GM12892 (cell line): Measurements from ENCODE around the gene KRTAP2-4.

ENCODE experiments used
- POLR2AphosphoS5 ChIP-seq: IDR thresholded peaks from 2 replicates; pipeline ENCODE4 v1.6.1; 2011; ENCODE audit warnings: low read depth, low read length, control low read depth
- TAF1 ChIP-seq: IDR thresholded peaks from 2 replicates; pipeline ENCODE4 v1.6.1; 2011; ENCODE audit warnings: low read depth, mild to moderate bottlenecking, control low read depth, low read length, borderline replicate concordance

GRCh38 chr17:41076788-41077187 is 11.1 kb upstream of the KRTAP2-4 start:
- TF ChIP-seq POLR2AphosphoS5 = no peak
- TF ChIP-seq TAF1 = no peak
